Stimulated activated CD4-positive, alpha-beta T cell treated with anti-CD3 and anti-CD28 coated beads, Interleukin-2, amount 100 ng/mL, for 48 hours (primary cell): ENCODE measurements around the gene WDR46.
"Not testable (repeated sequence)": the region's sequence is repeated elsewhere in the genome, so short reads cannot be mapped to it uniquely, and the experiment has no call there.

Experiments
- DNase-seq, 2 donors: peaks; one replicate each; pipeline ENCODE4 v3.0.0-alpha.2; 2020

The WDR46 gene

DNA sequence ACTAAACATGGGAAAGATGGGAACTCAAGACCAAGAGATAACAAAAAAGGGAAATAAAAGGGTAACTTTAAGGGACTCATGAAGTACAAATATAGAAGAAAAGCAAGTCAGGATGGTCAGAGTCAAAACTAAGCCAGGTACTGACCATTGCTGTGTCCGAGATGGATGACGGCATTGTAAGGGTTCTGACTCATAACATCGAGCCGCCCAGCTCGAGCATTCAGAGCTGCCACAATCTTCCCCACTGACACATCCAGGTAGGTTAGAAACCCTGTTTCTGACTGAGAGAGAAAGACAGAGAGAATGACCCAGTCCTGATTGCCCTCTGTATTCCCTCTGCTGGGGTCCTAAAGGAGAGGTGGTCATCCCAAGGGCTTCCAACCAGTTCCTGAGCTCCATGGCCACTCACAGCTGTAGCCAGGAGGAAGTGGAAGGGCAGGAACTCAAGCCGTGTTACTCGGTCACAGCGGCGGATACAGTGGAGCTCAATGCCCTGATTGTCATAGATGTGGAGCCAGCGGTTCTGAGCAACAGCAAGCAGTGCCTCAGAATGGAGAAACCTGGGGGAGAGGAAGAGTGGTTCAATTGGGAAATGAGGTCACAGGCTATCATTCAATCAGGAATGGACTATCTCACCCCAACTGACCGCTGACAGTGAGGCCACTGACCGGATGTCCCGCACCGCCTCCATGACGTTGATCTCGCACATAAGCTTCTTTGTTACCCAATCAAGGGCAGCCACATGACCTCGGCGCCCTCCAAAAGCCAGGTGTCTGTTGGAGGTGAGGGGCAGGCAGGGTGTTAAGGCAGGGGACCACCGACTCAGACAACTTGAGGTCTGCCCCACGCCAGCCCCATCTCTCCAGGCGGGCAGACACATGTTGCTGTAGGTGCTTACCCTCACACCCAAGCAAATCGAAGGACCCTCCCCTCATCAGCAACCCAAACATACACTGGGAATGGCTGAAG lies 1.8 kb downstream of the WDR46 start:
- DNase-seq = no peak

GRCh38 chr6:33285214-33285613 lies 3.8 kb downstream of the WDR46 start:
- not testable (repeated sequence) for DNase-seq

DNA sequence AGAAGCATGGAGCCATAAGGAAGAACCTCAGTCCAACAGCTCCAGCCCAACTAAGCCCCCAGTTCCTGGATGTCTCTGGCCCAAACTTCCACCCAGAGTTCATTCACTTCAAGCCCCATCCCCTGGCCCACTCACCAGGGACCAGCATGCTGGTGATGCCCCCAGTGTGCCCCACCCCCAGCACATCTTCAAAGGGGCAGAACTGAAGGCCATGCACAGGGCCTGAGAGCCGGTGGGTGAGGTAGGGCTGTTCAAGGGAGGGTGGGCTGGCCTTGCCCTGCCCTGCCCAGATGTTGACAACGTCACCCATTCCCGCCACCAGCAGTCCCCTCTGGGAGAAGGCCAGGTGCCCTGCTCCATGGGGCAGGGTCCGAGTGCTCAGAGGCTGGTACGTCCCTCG lies 8.5 kb downstream of the WDR46 start:
- no peak for DNase-seq

DNA sequence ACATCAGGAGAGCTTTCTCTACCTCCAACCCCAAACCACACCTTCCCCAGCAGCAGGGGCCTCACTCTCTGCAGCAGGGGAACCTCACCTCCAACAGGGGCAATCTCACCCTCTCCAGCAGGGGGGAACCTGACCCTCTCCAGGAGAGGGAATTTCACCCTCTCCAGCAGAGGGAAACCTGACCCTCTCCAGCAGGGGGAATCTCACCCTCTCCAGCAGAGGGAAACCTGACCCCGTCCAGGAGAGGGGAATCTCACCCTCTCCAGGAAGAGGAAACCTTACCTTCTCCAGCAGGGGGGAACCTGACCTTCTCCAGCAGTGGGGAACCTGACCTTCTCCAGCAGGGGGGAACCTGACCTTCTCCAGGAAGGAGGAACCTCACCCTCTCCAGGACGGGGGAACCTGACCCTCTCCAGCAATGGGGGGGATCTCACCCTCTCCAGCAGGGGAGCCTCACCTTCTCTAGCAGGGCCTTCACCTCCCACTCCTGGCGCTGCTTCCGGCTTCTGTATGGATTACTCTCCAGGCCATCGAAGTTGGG lies 9.0 kb downstream of the WDR46 start:
- DNase-seq = no peak

- no peak for DNase-seq
These were observed 9.8 kb downstream of the WDR46 start for GRCh38 chr6:33279257-33279695.

- DNase-seq = no peak
These were observed 10.2 kb downstream of the WDR46 start for GRCh38 chr6:33278810-33279209.

- DNase-seq = no peak
These were observed 10.7 kb downstream of the WDR46 start for GRCh38 chr6:33278392-33278741.

GRCh38 chr6:33277663-33278391 lies 11.2 kb downstream of the WDR46 start:
- no peak for DNase-seq

DNA sequence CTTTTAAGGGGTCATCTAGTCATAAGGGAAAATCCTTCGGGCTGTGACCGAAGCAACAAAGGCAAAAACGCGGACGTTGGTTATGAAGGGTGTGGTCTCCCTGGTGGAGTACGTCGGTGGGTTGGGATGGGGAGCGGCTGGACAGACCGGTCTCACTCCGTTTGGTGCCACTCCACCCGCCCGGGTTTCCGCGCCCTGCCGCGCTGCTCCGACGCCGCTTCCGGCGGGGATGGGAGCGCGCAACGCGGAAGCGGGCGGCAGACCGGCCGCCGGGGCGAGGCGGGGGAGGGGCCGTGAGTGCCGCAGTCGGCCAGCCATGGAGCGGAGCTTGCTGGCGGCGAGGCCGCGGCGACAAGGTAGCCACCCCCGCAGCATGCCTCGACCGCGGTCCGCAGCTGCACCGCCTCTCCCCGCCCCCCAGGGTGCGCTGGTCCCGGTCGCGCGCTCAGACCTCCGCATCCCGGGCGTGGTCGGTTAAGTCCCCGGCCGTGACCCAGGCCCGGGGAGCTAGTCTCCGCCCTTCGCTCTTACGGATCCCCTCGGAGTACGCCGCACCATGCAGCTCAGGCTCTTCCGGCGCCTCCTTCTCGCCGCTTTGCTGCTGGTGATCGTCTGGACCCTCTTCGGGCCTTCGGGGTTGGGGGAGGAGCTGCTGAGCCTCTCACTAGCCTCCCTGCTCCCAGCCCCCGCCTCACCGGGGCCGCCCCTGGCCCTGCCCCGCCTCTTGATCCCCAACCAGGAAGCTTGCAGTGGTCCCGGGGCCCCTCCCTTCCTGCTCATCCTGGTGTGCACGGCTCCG lies 12.0 kb downstream of the WDR46 start, which contains the start of gene B3GALT4:
TSS of gene B3GALT4 (plus strand) at position 260 of the 799 bp plus-strand sequence. CDS start at position 557, 297 bp downstream.
- DNase-seq = peak; percentile 71 to 76

GRCh38 chr6:33276581-33276863 lies 12.5 kb downstream of the WDR46 start:
- no peak for DNase-seq

- DNase-seq = not testable (repeated sequence)
These were observed 13.1 kb downstream of the WDR46 start for GRCh38 chr6:33275795-33276580.

GRCh38 chr6:33273924-33274902 lies 14.8 kb downstream of the WDR46 start:
- no peak for DNase-seq

DNA sequence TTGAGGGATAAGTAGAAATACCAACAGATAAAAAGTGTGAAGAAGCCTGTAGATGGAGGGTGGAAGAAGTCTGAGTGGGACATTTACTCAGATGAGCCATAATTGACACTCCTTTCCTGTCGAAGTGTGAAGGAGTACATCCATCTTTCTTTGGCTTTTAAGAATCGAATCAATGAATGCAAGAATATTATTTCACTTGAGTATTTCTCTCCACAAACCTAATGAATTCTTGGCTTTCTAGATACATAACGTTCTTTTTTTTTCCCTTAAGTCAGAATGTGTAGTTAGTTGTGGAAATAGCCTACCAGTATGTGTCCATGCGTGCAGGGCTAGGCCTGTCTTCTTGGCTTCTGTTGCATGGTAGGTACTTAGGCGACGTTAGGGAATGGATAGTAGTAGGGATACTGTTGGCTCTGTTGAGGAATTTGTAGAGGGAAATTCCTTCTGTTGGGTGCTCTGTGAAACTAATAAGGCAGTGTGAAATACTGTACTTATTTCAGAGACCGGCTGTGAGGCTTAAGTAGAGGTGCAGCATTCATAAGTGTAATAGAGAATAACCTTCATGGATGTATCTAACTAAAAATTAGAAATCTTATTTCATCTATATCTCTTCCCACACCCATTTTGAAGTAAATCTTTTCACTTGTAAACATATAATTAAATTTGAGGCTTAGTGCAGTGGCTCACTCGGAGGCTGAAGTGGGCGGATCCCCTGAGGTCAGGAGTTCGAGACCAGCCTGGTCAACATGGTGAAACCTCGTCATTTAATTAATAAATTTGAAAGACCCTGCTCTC lies 15.7 kb downstream of the WDR46 start:
- no peak for DNase-seq

DNA sequence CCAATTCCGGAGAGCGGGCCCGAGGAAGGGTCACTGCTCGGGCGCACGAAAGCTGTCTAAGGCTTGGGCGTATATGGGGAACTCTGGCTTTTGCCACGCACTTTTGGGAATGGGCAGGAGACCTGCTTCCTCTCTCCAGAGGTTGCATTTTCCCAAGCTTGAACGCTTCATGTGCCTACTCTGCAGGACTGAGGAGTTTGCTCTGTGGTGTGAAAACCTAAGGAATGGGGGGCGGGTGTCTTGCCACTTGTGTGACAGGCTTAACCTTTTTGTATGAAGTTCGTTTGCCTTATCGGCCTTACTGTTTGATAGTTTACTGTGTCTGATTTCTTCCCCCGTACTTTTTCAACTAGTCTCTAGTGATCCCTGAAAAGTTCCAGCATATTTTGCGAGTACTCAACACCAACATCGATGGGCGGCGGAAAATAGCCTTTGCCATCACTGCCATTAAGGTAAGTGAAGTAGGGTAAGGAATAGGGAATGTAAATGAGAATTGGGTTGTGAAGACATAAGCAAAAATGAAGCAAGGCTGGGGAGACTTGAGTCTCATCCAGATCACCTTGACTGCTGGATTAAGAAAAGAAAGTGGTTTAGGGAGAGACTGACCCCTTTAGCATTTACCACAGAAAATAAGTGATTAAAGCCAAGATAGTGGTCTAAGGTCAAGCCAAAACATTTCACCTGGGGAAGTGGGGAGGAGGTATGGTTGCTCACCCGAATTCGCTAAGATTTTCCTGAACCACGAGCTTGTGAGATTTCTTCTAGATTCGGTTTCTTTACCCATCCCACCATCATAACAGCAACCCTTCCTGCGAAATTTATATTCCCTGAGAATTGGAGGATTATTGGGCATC lies 16.5 kb downstream of the WDR46 start:
- no peak for DNase-seq

- peak; percentile 85 to 86 for DNase-seq
These were observed 17.4 kb downstream of the WDR46 start, which contains the start of the genes RPS18 and VPS52 for GRCh38 chr6:33271468-33272274. Gene RPS18, plus strand, starts transcription at chr6:33272075. Its CDS starts 45 bp downstream, at chr6:33272120. Gene VPS52, minus strand, starts transcription at chr6:33271876. Its CDS starts 201 bp downstream, at chr6:33271675.

- no peak for DNase-seq
These were observed 17.9 kb downstream of the WDR46 start for GRCh38 chr6:33271117-33271467.

- DNase-seq = no peak
These were observed 25.0 kb downstream of the WDR46 start for GRCh38 chr6:33264015-33264414.

- not testable (repeated sequence) for DNase-seq
These were observed 26.5 kb downstream of the WDR46 start for GRCh38 chr6:33262490-33262889.
